Suprapubic skin (tissue), 4 donors: Measurements from ENCODE around the gene DEDD2.

Experiments used
- EP300 ChIP-seq: sonication (generic); formaldehyde crosslinking; IDR thresholded peaks from one replicate; pipeline ENCODE4 v1.6.1; 2017; ENCODE audit warnings: antibody characterized with exemption
- POLR2A ChIP-seq, 2 donors: fragments of 450-650 bp; IDR thresholded peaks; one replicate each; pipeline ENCODE4 v1.6.1; 2017; ENCODE audit warnings: antibody characterized with exemption in 2 of 2, mild to moderate bottlenecking in 2 of 2, moderate library complexity in 2 of 2
- POLR2AphosphoS5 ChIP-seq, 3 donors: sonication (generic); formaldehyde crosslinking; IDR thresholded peaks; one replicate each; pipeline ENCODE4 v1.6.1; 2017; ENCODE audit warnings: antibody characterized with exemption in 3 of 3
- TF ChIP-seq, protein P1 (sequence below), 2 donors: fragments of 200-600 bp in 1 of 2; fragments of 450-650 bp in 1 of 2; sonication (generic) in 1 of 2; IDR thresholded peaks; one replicate each; pipeline ENCODE4 v1.5.1; 2016 to 2019; ENCODE audit warnings: antibody characterized with exemption in 2 of 2, mild to moderate bottlenecking in 1 of 2, moderate library complexity in 1 of 2

DNA sequence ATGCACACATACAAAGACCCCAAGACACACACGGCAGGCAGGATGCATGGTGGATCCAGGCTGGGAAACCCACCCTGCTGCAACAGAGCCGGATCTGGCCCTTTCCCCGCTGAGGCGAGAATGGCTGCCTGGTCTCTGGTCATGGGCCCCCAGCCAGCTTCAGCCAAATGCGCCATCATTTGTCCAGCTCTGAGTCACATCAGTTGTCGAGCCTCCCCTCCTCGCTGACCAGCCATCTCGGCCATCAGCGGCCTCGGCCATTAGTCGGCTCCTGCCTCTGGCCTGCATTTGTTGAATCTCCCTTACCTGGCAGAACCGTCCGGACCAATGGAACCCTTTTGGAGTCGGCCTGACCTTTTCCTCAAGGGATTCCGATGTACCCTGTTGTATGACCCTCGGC is 46.8 kb downstream of the DEDD2 start:
- TF ChIP-seq EP300: no peak
- no peak for TF ChIP-seq POLR2AphosphoS5 (IDR thresholded peaks at IDR 0.05)
- TF ChIP-seq, protein P1, sequence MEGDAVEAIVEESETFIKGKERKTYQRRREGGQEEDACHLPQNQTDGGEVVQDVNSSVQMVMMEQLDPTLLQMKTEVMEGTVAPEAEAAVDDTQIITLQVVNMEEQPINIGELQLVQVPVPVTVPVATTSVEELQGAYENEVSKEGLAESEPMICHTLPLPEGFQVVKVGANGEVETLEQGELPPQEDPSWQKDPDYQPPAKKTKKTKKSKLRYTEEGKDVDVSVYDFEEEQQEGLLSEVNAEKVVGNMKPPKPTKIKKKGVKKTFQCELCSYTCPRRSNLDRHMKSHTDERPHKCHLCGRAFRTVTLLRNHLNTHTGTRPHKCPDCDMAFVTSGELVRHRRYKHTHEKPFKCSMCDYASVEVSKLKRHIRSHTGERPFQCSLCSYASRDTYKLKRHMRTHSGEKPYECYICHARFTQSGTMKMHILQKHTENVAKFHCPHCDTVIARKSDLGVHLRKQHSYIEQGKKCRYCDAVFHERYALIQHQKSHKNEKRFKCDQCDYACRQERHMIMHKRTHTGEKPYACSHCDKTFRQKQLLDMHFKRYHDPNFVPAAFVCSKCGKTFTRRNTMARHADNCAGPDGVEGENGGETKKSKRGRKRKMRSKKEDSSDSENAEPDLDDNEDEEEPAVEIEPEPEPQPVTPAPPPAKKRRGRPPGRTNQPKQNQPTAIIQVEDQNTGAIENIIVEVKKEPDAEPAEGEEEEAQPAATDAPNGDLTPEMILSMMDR (IDR thresholded peaks at IDR 0.05): no peak
- TF ChIP-seq POLR2A (IDR thresholded peaks at IDR 0.05): no peak
